GM10266 (cell line): ENCODE measurements around the gene UVSSA.

Experiments
- DNase-seq: peaks from one replicate; pipeline ENCODE4 v3.0.0; 2012; ENCODE audit errors: extremely low spot score
- TF ChIP-seq, protein P1 (sequence below): IDR thresholded peaks from 2 replicates; pipeline ENCODE4 v1.5.1; 2012; ENCODE audit warnings: mild to moderate bottlenecking, low read depth; ENCODE audit not compliant: control insufficient read depth, insufficient read depth; ENCODE audit errors: missing control alignments

Gene UVSSA

DNA sequence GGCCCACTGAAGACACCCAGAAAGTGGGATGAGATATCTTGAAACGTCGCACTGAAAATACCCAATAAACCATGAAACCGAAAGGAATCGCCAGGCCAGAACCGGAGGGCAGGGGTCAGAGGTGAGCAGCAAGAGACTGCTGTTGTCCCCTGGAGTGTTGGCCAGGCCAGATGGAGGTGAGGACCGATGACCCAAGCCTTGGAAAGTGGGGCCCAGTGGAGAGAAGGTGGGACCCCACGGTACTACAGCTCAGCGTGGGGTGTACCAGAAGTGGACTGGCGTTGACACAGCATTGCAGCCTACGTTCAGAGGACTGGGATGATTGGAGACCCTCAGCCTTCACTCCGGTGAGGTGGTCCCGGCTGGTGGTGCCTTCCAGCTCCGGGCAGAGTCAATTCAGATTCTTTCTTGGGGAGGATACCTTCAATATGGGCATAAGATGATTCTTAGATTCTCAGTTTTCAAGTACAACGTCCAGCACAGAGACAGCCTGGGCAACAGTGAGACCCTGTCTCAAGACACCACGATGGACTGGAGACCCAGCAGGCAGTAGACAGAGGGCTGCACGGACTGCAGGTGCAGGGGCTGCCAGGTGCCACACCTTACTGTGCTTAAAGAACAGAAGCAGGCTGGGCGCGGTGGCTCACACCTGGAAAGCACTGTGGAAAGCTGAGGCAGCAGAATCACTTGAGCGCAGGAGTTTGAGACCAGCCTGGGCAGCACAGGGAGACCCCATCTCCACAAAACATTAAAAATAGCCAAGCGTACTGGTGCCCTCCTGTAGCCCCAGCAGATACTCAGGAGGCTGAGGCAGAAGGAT, 34.0 kb upstream of the UVSSA start:
- TF ChIP-seq, protein P1, sequence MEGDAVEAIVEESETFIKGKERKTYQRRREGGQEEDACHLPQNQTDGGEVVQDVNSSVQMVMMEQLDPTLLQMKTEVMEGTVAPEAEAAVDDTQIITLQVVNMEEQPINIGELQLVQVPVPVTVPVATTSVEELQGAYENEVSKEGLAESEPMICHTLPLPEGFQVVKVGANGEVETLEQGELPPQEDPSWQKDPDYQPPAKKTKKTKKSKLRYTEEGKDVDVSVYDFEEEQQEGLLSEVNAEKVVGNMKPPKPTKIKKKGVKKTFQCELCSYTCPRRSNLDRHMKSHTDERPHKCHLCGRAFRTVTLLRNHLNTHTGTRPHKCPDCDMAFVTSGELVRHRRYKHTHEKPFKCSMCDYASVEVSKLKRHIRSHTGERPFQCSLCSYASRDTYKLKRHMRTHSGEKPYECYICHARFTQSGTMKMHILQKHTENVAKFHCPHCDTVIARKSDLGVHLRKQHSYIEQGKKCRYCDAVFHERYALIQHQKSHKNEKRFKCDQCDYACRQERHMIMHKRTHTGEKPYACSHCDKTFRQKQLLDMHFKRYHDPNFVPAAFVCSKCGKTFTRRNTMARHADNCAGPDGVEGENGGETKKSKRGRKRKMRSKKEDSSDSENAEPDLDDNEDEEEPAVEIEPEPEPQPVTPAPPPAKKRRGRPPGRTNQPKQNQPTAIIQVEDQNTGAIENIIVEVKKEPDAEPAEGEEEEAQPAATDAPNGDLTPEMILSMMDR = no peak
- DNase-seq = no peak

DNA sequence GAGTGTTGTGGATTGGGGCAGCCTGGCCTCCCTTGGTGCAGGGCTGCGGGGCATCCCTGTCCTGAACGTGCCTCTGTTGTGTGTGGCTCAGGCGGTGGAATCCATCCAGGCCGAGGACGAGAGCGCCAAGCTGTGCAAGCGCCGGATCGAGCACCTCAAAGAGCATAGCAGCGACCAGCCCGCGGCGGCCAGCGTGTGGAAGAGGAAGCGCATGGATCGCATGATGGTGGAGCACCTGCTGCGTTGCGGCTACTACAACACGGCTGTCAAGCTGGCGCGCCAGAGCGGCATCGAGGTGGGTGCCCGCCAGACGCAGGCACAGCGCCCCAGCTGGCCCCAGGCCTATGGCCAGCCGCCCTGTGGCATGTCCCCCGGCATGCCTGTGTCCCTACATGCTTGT, 31.7 kb upstream of the UVSSA start:
- DNase-seq = no peak
- TF ChIP-seq, protein P1 = no peak

DNA sequence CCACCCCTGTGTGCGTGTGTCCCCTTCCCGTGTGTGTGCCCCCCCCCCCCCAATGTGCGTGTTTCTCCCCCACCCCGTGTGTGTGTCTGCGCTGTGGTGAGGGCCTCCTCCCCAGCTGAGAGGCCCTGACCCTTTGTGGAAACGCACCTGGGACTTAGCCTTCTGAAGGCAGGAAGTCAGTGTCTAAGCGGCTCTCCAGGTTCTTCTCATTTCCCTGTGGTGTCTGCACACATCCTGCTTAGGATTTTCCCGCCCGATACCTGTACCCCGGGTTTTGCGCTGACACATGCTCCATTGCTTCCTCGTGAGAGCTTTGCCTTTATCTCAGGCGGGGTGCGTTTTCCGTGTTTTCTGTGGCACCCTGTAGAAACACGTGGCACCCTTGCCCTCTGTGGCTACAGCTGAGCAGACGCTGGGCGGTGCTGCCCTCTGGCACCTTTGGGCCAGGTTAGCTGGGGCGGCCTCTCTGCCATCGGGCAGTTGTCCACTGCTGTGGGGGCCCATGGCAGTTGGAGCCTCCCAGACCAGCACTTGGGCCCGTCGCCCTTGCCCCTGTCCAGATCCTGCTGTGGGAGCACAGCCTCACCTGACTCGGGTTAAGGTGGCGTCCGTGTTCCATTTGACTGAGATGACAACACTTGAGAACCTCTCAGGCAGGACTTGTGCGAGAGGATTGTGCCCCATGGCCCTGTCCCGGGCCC, 31.0 kb upstream of the UVSSA start:
- TF ChIP-seq, protein P1 = no peak
- DNase-seq = no peak

DNA sequence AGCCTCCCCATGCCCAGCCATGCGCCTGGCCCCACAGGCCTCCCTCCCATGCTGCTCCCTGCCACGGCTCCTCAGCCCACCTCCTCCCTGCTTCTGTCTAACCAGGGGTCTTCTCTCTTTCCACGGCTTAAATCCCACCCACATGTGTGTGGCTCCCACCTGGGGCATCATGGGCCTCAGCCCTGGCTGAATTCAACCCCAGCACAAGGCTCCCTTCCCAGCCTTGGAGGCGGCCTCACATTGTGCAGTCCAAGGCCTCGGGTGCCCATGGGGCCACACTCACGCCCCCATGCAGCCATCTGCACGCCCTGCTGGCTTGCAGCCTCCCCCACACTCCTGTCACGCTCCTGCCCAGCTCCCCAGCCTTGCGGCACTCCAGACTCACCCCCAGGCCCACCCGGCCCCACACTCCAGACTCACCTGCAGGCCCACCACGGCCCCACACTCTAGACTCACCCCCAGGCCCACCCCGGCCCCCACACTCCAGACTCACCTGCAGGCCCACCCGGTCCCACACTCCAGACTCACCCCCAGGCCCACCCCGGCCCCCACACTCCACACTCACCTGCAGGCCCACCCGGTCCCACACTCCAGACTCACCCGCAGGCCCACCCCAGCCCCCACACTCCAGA, 30.4 kb upstream of the UVSSA start:
- TF ChIP-seq, protein P1 = no peak
- no peak for DNase-seq

DNA sequence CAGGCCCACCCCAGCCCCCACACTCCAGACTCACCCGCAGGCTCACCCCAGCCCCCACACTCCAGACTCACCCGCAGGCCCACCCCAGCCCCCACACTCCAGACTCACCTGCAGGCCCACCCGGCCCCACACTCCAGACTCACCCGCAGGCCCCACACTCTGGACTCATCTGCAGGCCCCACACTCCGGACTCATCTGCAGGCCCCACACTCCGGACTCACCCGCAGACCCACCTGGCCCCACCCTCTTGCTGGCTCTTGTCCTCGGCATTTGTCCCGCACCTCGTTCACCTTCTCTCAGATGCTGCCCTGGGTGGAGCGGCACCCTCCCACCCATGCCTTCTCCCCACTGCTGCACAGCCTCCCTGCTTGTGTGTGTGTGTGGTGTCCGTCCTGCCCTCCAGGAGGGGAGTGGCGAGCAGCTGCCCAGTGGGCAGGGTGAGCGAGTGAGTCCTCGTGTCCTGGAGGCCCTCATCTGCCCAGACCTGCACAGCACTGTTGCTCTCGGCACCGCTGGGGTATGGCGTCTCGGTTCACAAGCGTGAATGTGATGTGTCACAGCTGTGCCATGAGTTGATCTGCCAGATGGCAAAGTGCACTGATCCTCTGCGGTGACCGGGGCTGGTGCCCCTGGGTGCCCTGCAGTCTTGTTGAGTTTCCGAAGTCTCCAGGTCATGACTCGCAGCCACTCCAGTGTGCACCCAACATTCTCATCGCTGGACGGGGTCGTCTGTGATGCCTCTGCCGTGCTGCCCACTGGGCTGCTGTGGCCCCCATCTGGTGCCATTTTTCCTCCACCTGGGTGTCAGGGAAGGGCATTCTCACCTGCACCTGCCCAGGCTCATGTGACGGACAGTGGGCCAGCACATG, 29.6 kb upstream of the UVSSA start:
- DNase-seq = no peak

DNA sequence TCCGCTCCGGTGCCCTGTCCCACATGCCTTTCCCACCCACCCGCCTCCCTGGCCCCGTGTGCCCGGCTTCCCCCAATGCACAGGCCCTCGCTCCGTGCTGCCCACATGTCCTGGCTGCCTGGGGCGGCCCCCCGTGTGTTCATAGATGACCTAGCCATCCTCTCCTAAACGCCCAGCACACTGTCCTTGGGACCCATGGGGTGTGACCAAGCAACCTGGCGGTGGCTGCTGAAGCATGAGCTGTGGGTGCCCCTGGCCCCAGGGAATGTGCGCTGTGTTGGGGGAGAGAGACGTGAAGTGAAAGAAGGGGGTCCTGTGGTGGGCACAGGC, 29.0 kb upstream of the UVSSA start:
- no peak for DNase-seq
- TF ChIP-seq, protein P1 = no peak

More for the DNA sequence above, 29.6 kb upstream of the UVSSA start:
- TF ChIP-seq, protein P1 = no peak
